ENCODE results near the gene MRPS12. TPM values are rescaled to one million over a fixed set of nuclear protein-coding genes. Genes with fewer than 3 reads are reported as not detected.

The MRPS12 gene
- total and polyA plus RNA-seq, 9 donors, result 5.5 to 24.1 (median 19.7) TPM

DNA sequence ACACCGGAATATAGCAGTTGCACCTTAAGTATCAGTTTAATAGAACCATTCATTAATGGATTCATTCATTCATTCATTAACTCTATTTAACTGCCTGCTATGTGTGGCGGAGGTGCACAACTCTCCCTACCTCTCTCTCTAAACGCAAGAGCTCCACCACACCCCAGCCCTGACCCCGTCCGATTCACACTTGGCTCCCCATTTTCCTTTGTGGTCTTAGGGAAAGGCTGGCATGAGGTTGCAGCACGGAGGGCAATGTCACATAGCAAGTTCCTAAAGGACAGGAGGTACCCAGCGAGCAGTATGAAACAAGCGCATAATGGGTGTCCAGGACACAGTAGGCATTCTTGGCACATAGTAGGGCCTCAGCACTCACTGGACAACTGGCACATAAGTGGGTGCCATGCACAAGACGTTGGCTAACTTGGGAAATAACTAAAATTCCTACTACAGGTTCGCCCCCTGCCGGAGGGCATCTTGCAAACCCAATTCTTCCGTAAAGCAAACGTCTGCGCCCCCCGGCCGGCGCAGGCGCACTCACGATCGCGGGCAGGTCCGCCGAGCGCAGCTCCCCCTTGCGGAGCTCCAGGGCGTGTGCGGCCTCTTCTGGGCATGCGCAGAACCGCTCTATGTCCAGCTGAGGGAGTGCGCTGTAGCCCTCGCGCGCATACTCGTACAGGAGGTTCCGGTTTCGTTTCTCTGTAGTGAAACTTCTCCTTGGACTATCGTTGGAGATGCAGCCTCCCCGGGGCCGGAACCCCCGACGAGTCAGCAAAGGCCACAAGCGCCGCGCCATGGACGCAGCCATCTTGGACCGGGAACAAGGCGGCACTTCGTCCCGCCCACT lies 592 bp upstream of the MRPS12 start, which contains the start of gene SARS2:
SARS2 (minus strand) TSS at position 835 of the 847 bp plus-strand sequence; CDS start at position 808, 27 bp downstream.
- Histone ChIP-seq H3K27me3 (no peaks in the 10 kb centered on the region), H3K27ac (peak within 1 kb of the TSS; percentile 90 to 92), H3K36me3 (no peaks in the 10 kb centered on the region), H3K9me3 (no peaks in the 10 kb centered on the region), H3K4me1 (ENCODE audit: insufficient read depth) (peaks cover 12% of the 10 kb centered on the region), H3K4me3 (peak within 1 kb of the TSS; percentile 91)
- intact Hi-C loops (cut with DNase I), result loop anchor here in 3 of 4 donors (5.0 to 10.0 kb wide), 3 partner anchors 413 to 528 kb away; partner anchors contain the start of gene FAM98C (in 2 of the 3)
- TF ChIP-seq, protein P1, sequence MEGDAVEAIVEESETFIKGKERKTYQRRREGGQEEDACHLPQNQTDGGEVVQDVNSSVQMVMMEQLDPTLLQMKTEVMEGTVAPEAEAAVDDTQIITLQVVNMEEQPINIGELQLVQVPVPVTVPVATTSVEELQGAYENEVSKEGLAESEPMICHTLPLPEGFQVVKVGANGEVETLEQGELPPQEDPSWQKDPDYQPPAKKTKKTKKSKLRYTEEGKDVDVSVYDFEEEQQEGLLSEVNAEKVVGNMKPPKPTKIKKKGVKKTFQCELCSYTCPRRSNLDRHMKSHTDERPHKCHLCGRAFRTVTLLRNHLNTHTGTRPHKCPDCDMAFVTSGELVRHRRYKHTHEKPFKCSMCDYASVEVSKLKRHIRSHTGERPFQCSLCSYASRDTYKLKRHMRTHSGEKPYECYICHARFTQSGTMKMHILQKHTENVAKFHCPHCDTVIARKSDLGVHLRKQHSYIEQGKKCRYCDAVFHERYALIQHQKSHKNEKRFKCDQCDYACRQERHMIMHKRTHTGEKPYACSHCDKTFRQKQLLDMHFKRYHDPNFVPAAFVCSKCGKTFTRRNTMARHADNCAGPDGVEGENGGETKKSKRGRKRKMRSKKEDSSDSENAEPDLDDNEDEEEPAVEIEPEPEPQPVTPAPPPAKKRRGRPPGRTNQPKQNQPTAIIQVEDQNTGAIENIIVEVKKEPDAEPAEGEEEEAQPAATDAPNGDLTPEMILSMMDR (IDR thresholded peaks at IDR 0.05), result peak; percentile 98 to 99 (median 99)
- no peak for TF ChIP-seq EP300 (IDR thresholded peaks at IDR 0.05)
- 2% methylated on average over 49 of the region's 49 CpGs for WGBS, 3 donors
- peak; percentile 91 to 96 (median 93) for DNase-seq

DNA sequence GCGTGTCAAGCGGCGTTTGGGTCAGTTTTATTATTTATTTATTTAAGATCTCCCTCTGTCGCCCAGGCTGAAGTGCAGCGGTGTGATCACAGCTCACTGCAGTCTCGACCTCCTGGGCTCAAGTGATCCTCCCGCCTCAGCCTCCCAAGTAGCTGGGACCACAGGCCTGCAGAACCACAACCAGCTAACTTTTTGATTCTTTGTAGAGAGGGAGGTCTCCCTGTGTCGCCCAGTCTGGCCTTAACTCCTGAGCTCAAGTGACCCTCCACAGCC lies 713 bp downstream of the MRPS12 start:
- H3K36me3 ChIP-seq, result no peaks in the 10 kb centered on the region
- H3K4me1 ChIP-seq (ENCODE audit: insufficient read depth), result peaks cover 12% of the 10 kb centered on the region
- no peak overlapping the region for H3K27ac ChIP-seq
- DNase-seq, result no peak
- no peaks in the 10 kb centered on the region for H3K9me3 ChIP-seq
- H3K4me3 ChIP-seq, result peak overlapping the region; percentile 91
- no peak for TF ChIP-seq EP300 (IDR thresholded peaks at IDR 0.05)
- TF ChIP-seq, protein P1 (IDR thresholded peaks at IDR 0.05), result no peak
- TF ChIP-seq POLR2A (IDR thresholded peaks at IDR 0.05), result no peak
- intact Hi-C loops (cut with DNase I), result loop anchor here in 1 of 4 donors (5.0 kb wide), 1 partner anchor 529 kb away; the partner anchor contains the start of gene FAM98C
- H3K27me3 ChIP-seq, result no peaks in the 10 kb centered on the region
- 12 to 28% (median 14%) methylated on average over 6 to 8 of the region's 8 CpGs for WGBS, 3 donors

DNA sequence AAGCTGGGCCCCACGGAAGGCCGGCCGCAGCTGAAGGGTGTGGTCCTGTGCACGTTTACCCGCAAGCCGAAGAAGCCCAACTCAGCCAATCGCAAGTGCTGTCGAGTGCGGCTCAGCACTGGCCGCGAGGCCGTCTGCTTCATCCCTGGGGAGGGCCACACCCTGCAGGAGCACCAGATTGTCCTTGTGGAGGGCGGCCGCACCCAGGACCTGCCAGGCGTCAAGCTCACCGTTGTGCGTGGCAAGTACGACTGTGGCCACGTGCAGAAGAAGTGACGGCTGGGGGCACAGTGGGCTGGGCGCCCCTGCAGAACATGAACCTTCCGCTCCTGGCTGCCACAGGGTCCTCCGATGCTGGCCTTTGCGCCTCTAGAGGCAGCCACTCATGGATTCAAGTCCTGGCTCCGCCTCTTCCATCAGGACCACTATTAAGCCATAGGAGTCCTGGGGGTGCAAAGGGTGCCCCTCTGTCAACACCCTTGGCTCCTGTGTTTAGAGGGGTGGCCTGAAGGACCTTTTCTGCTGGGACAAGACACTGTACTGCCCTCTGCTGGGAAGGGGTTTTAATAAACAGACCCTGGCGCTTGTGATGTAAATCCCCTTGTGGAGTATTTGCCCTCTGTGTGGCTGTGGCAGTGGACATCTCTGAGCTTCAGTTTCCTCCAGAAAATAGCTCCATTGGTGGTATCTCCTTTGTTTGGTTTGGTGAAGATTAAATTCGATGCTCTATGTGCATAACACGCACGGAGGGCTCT lies 1.9 kb downstream of the MRPS12 start:
- H3K9me3 ChIP-seq, result no peaks in the 10 kb centered on the region
- TF ChIP-seq EP300 (IDR thresholded peaks at IDR 0.05) (no peak), POLR2A (IDR thresholded peaks at IDR 0.05) (no peak)
- TF ChIP-seq, protein P1 (IDR thresholded peaks at IDR 0.05), result no peak
- no peak overlapping the region for H3K27ac ChIP-seq
- H3K4me1 ChIP-seq (ENCODE audit: insufficient read depth), result peaks cover 12% of the 10 kb centered on the region
- no peaks in the 10 kb centered on the region for H3K27me3 ChIP-seq
- no peaks in the 10 kb centered on the region for H3K36me3 ChIP-seq
- WGBS, 3 donors, result 90% methylated on average over 29 of the region's 29 CpGs
- intact Hi-C loops (cut with DNase I), result loop anchor here in 1 of 4 donors (5.0 kb wide), 1 partner anchor 530 kb away; the partner anchor contains the start of gene FAM98C
- H3K4me3 ChIP-seq, result no peak overlapping the region
- DNase-seq, result peak in 2 of 5 donors; percentile 44 to 50

DNA sequence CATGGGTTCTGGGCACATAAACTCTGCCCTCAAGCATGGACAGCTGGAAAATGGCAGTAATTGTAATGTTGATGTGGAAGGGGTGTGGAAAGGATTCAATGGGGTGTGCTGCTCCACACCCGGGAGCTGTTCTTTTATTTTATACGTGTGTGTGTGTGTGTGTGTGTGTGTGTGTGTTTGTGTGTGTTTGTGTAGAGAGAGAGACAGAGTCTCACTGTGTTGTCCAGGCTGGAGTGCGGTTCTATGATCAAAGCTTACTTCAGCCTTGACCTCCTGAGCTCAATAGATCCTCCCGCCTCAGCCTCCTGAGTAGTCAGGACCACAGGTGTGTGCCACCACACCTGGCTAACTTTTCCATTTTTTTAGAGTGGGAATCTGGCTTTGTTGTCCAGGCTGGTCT lies 2.8 kb downstream of the MRPS12 start:
- H3K4me3 ChIP-seq, result no peak overlapping the region
- H3K36me3 ChIP-seq, result no peaks in the 10 kb centered on the region
- no peak overlapping the region for H3K27ac ChIP-seq
- H3K9me3 ChIP-seq, result no peaks in the 10 kb centered on the region
- TF ChIP-seq, protein P1 (IDR thresholded peaks at IDR 0.05), result no peak
- TF ChIP-seq EP300 (IDR thresholded peaks at IDR 0.05), result no peak
- intact Hi-C loops (cut with DNase I), result loop anchor here in 1 of 4 donors (5.0 kb wide), 1 partner anchor 531 kb away; the partner anchor contains the start of gene FAM98C
- 53 to 80% (median 59%) methylated on average over 4 of the region's 4 CpGs for WGBS, 3 donors
- no peaks in the 10 kb centered on the region for H3K27me3 ChIP-seq
- DNase-seq, result no peak
- peaks cover 12% of the 10 kb centered on the region for H3K4me1 ChIP-seq (ENCODE audit: insufficient read depth)

Data from ovary (tissue), 9 donors.